Measurements from ENCODE around the gene INTS14.

The INTS14 gene

DNA sequence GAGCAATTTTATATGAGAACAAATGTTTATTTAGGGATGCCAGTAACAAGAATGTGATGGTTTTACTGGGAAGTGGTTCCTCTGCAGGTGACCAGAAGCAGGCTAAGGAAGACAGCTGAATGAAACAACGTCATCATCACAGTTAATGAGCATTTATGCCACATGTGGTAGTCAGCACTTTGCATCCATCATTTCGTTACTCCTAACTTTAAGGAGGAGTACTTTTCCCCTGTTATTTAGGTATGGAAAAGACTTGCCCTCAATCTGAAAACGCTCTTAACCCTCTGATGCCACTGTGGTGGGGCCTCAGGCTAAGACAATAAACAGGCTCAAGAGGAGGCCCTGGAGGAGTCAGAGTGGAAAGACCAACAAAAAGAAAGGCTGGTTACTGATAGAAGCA is 31.2 kb downstream of the INTS14 start:
- DNase-seq: no peak
- Histone ChIP-seq H3K9ac (ENCODE audit: low read depth, low read length) (no peak overlapping the region), H3K79me2 (ENCODE audit: insufficient read depth, low read length) (no peaks in the 10 kb centered on the region), H3K27me3 (ENCODE audit: insufficient read depth, low read length, poor library complexity) (no peaks in the 10 kb centered on the region), H3K9me3 (ENCODE audit: insufficient read depth, low read length, severe bottlenecking) (no peaks in the 10 kb centered on the region), H3K4me1 (ENCODE audit: insufficient read depth, low read length) (peaks cover 16% of the 10 kb centered on the region), H3K27ac (ENCODE audit: low read length) (no peak overlapping the region), H4K20me1 (ENCODE audit: insufficient read depth, low read length) (no peaks in the 10 kb centered on the region), H3K36me3 (ENCODE audit: insufficient read depth, low read length) (peaks cover 80% of the 10 kb centered on the region), H3K4me2 (ENCODE audit: insufficient read depth, low read length) (no peak overlapping the region), H3K4me3 (ENCODE audit: low read depth in 1 of 2, low read length in 2 of 2) (no peak overlapping the region), H2AFZ (ENCODE audit: low read depth, low read length) (no peak overlapping the region)
- no peak for ATAC-seq (ENCODE audit: insufficient read depth, low read depth)
- TF ChIP-seq, protein P1, sequence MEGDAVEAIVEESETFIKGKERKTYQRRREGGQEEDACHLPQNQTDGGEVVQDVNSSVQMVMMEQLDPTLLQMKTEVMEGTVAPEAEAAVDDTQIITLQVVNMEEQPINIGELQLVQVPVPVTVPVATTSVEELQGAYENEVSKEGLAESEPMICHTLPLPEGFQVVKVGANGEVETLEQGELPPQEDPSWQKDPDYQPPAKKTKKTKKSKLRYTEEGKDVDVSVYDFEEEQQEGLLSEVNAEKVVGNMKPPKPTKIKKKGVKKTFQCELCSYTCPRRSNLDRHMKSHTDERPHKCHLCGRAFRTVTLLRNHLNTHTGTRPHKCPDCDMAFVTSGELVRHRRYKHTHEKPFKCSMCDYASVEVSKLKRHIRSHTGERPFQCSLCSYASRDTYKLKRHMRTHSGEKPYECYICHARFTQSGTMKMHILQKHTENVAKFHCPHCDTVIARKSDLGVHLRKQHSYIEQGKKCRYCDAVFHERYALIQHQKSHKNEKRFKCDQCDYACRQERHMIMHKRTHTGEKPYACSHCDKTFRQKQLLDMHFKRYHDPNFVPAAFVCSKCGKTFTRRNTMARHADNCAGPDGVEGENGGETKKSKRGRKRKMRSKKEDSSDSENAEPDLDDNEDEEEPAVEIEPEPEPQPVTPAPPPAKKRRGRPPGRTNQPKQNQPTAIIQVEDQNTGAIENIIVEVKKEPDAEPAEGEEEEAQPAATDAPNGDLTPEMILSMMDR (IDR thresholded peaks at IDR 0.05; ENCODE audit: borderline replicate concordance, extremely low read depth, low read length, poor library complexity, severe bottlenecking): no peak
- no peak for TF ChIP-seq EZH2 (IDR thresholded peaks at IDR 0.05; ENCODE audit: borderline replicate concordance, low read depth, low read length, severe bottlenecking)

DNA sequence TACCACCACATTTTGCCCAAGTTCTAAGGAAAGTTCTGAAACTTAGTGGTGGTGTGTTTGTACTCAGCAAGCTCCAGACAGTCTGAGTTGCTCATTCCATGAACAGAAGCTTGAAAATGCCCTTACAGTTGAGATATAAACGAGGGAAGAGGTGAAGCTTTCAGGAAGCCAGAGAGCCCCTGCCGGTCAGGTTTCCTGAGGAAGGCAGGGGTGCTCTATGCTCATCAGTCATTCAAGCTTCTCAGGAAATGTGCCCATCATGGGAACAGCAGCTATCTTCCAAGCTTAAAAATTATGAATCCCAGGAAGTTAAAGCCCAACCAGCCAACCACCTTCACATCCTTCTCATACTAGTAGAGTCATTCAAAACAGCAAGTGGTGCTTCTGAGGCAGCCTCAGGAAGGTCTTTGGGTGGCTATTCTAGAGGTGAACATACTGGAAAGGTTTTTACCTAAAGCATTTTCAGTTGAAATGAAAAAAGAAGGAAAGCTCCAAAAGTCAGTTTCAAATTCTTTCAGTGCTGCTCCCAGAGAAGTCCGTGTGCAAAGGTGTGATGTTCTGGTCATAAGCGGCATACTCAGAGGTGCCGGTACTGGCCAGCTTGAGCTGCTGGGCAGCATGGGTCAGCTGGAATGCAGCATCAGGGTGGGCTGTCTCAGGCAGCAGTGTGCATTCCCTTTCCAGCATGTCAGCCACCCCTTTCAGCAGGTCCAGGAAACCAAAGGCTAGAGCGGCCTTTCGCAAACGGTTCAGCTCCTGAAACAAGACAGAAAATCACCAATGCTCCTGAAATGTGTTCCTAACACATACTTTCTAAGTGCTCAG is 31.8 kb downstream of the INTS14 start:
- H3K27ac ChIP-seq (ENCODE audit: low read length): no peak overlapping the region
- no peaks in the 10 kb centered on the region for H3K27me3 ChIP-seq (ENCODE audit: insufficient read depth, low read length, poor library complexity)
- H3K4me2 ChIP-seq (ENCODE audit: insufficient read depth, low read length): no peak overlapping the region
- H3K4me1 ChIP-seq (ENCODE audit: insufficient read depth, low read length): peaks cover 9% of the 10 kb centered on the region
- peaks cover 80% of the 10 kb centered on the region for H3K36me3 ChIP-seq (ENCODE audit: insufficient read depth, low read length)
- DNase-seq (no peak), ATAC-seq (ENCODE audit: insufficient read depth, low read depth) (no peak)
- no peaks in the 10 kb centered on the region for H3K9me3 ChIP-seq (ENCODE audit: insufficient read depth, low read length, severe bottlenecking)
- no peaks in the 10 kb centered on the region for H4K20me1 ChIP-seq (ENCODE audit: insufficient read depth, low read length)
- TF ChIP-seq, protein P1 (IDR thresholded peaks at IDR 0.05; ENCODE audit: borderline replicate concordance, extremely low read depth, low read length, poor library complexity, severe bottlenecking): no peak
- no peak for TF ChIP-seq EZH2 (IDR thresholded peaks at IDR 0.05; ENCODE audit: borderline replicate concordance, low read depth, low read length, severe bottlenecking)
- H3K4me3 ChIP-seq (ENCODE audit: low read depth in 1 of 2, low read length in 2 of 2): no peak overlapping the region
- H3K9ac ChIP-seq (ENCODE audit: low read depth, low read length): no peak overlapping the region
- no peak overlapping the region for H2AFZ ChIP-seq (ENCODE audit: low read depth, low read length)
- H3K79me2 ChIP-seq (ENCODE audit: insufficient read depth, low read length): no peaks in the 10 kb centered on the region

DNA sequence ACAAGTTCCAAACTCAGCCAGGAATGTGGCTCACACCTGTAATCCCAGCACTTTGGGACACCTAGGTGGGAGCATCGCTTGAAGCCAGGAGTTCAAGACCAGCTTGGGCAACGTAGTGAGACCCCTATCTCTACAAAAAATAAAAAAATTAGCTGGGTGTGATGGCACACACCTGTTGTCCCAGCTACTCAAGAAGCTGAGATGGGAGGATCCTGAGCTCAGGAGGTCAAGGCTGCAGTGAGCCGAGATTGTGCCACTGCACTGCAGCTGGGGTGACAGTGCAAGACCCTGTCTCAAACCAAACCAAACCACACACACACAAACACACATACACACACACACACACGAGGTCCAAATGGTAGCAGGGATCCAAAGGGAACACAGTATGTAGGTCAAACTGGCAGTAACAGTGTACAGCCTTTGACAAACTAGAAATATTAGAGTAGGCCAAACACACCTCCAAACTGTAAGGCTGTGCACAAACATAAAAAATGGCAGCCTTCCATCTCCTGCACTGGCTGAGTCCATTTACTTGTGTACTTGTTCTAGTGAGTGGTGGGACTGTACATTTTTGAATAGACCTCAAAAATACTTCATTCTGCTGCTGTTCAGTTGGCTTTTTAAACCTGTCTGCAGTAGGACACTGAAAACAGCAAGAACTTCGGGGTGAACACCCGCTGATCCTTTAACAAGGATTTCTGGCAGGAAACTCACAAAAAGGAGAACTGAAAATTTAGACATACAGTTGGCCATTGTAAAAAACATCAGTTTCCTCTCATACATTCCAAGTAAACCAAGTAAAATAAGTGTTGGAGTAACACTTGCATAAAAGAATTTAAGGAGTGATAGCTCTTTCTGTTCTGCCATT is 33.6 kb downstream of the INTS14 start:
- Histone ChIP-seq H3K9me3 (ENCODE audit: insufficient read depth, low read length, severe bottlenecking) (no peaks in the 10 kb centered on the region), H4K20me1 (ENCODE audit: insufficient read depth, low read length) (no peaks in the 10 kb centered on the region), H3K4me2 (ENCODE audit: insufficient read depth, low read length) (no peak overlapping the region), H3K4me3 (ENCODE audit: low read depth in 1 of 2, low read length in 2 of 2) (no peak overlapping the region), H3K79me2 (ENCODE audit: insufficient read depth, low read length) (no peaks in the 10 kb centered on the region), H3K27ac (ENCODE audit: low read length) (no peak overlapping the region), H2AFZ (ENCODE audit: low read depth, low read length) (no peak overlapping the region), H3K36me3 (ENCODE audit: insufficient read depth, low read length) (peaks cover 71% of the 10 kb centered on the region), H3K9ac (ENCODE audit: low read depth, low read length) (no peak overlapping the region), H3K27me3 (ENCODE audit: insufficient read depth, low read length, poor library complexity) (no peaks in the 10 kb centered on the region), H3K4me1 (ENCODE audit: insufficient read depth, low read length) (no peaks in the 10 kb centered on the region)
- no peak for TF ChIP-seq EZH2 (IDR thresholded peaks at IDR 0.05; ENCODE audit: borderline replicate concordance, low read depth, low read length, severe bottlenecking)
- TF ChIP-seq, protein P1 (IDR thresholded peaks at IDR 0.05; ENCODE audit: borderline replicate concordance, extremely low read depth, low read length, poor library complexity, severe bottlenecking): no peak
- ATAC-seq (ENCODE audit: insufficient read depth, low read depth) (no peak), DNase-seq (no peak)
